ENCODE results near the gene FAS.

- TF ChIP-seq CTCF (IDR thresholded peaks at IDR 0.05) (no peak), POLR2A (IDR thresholded peaks at IDR 0.05) (no peak), POLR2AphosphoS5 (IDR thresholded peaks at IDR 0.05) (peak in 1 of 2 donors; percentile 51)
Measured at GRCh38 chr10:89047397-89047796, 56.8 kb downstream of the FAS start.

Measured in upper lobe of left lung (tissue), 4 donors.